ENCODE measurements around the gene GPR39. TPM values are rescaled to one million over a fixed set of nuclear protein-coding genes. Genes with fewer than 3 reads are reported as not detected.
A peak's percentile ranks its signal among the peaks of the same experiment; 100 is the strongest.

Gene GPR39
- total RNA-seq, 1 experiment from 2014 or later, result 4.7 TPM

GRCh38 chr2:132564065-132564464, 147.5 kb downstream of the GPR39 start:
- DNase-seq (ENCODE audit: low spot score), result no peak

DNA sequence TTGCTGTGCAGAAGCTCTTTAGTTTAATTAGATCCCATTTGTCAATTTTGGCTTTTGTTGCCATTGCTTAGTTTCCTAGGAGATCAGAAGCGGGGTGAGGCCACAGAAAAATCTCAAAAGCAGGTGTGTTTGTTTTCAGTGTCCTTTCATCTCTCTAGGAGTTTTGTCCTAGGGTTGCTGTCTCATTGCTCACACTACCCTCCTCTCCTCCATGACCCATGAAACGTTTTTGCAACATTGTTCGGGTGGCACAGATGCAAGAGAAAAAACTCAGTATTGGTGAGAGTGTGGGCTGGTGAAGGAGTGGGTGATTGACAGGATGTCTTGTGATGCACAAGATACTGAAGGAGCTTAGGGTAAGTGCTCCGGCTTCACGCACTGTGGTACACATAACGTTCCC, 149.8 kb downstream of the GPR39 start:
- DNase-seq (ENCODE audit: low spot score), result no peak

DNA sequence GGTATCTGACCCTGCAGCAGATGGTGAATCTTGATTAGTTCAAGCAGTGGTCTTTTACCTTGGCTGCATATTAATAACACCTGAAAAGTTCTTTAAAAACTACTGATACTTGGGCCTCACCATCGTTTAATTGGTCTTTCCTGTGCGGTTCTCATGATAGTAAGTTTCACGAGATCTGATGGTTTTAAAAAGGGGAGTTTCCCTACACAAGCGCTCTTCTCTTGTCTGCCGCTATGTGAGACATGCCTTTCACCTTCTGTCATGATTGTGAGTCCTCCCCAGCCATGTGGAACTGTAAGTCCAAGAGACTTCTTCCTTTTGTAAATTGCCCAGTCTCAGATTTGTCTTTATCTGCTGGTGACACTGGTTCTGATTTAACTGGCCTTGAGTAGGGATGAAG, 151.1 kb downstream of the GPR39 start:
- no peak for DNase-seq (ENCODE audit: low spot score)

DNA sequence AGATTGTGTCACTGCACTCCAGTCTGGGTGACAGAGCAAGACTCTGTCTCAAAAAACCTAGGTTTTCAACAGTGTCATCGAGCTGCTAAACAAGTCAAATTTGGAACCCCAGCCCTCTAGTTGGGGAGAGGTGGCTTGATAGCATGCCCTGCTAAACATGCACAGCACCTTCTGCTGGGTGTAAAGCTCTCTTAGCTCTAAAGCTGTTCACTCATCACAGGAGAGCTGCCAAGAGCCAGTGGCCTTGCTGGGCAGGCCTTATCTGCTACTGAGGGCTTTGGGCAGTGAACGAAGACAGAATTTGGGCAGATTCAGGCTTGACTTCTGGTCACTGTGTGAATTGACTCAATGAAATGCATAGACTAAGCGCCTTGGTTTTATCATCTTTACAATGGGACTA, 152.1 kb downstream of the GPR39 start:
- no peak for DNase-seq (ENCODE audit: low spot score)

DNA sequence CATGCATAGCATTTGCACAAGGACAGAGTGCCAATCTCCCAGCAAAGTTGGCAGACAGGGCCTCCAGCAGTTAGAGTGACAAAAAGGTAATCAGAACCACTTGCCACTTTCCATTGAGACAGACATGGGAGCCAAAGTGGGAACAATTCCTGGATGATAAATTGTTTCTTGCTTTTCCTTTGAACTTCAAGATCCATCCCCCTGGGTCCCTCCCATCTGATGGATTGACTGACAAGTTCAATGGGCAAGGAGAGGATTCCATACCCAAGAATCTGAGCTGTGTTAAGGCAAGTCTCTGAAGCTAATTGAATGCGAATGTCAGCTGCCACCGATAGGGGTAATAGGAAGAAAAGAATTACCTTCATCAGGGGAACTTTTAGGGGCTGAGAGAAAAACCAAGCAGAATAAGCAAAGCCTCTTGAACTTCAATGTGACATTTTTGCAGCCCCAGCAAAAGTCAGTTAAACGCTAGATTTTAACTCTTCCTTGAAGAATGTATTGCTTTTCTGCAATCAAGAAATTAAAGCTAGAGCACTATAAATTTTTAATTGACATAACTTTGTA, 156.9 kb downstream of the GPR39 start:
- DNase-seq (ENCODE audit: low spot score), result no peak

DNA sequence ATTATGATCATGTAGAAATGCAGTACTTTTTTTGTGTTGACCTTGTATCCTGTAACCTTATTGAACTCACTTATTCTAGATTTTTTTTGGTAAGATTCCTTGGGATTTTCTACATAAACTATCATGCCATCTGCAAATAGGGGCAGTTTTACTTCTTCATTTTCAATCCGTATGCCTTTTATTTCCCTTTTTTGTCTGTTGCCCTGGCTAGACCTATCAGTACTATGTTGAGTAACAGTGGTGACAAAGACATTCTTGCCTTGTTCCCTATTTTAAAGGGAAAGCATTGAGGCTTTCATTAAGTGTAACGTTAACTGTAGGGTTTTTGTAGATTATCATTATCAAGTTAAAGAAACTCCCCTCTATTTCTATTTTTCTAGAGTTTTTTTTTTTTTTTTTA, 161.1 kb downstream of the GPR39 start:
- no peak for DNase-seq (ENCODE audit: low spot score)

DNA sequence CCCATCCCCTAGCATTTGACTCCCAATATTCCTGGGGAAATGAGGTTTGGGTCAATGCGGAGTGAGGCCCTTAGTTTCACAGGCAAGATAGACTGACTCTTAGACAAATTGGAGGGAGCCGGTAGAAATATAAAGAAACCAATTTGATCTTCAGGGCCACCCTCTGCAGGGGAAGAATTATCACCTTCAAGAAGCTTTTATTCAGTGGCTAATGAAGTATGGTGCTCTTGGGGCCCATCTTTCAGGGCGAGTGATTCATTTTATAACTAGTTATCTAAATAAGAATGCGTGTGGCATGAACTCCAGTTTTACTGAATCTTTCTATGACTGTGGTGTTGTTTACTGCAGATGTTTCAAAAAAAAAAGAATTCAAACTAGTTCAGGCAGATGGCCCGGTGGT, 165.0 kb downstream of the GPR39 start:
- DNase-seq (ENCODE audit: low spot score), result no peak

DNA sequence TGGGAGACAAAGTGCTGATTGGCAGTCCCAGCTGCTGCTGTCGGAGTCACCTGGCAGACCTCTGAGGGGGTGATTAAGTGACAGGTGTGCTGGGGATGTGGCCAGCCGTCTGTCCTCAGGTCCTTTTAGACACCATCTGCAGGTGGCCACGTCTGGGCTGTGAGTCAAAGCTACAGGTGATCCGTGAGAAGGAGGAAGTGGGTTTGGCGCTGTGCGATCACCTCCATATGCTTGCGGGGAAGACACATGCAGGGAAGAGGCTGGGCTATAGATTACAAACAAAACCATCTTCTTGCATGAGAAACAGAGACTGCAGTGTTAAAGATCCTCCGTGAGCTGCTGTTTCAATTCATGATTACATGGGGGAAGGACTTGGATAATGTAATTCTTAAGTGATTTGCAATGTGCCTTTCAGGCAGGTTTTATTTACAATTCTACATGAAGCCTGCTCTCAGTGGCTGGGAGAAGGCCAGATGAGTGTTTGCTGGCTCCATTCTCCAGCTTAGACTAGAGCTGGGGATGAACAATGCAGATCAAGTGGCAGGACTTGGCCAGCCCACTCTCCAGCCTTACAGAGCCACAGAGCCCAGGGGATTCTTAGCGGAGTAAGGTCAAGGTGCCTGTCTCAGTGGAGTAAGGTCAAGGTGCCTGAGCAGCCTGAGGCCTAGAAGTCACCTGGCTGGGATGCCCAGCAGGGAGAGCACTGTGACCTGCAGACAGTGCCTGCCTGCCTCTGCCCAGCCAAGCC, 165.6 kb downstream of the GPR39 start:
- DNase-seq (ENCODE audit: low spot score), result peak; percentile 22

- no peak for DNase-seq (ENCODE audit: low spot score)
Observed at GRCh38 chr2:132583666-132584360, 167.2 kb downstream of the GPR39 start.

- no peak for DNase-seq (ENCODE audit: low spot score)
Observed at GRCh38 chr2:132584976-132585817, 168.6 kb downstream of the GPR39 start.

DNA sequence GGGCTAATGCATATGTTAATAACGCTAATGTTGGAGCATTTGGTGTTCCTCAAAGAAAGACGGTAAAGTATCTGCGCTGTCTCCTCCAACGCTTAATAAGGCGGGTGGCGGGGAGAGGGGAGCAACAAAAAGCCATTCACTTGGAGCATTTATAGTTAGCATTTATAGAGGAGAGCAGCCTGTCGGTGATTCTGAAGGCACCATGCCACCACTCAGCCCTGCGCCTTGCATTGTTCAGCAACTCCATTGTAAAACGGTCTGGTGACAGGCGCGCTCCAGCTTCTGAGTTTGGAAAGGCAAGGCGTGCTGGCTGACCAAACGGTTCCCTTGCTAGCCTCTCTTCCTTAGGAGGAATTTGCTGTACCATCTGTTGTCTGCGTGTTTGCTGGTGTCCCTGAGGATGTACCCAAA, 169.5 kb downstream of the GPR39 start:
- DNase-seq (ENCODE audit: low spot score), result no peak

GRCh38 chr2:132586835-132587234, 170.2 kb downstream of the GPR39 start:
- no peak for DNase-seq (ENCODE audit: low spot score)

DNA sequence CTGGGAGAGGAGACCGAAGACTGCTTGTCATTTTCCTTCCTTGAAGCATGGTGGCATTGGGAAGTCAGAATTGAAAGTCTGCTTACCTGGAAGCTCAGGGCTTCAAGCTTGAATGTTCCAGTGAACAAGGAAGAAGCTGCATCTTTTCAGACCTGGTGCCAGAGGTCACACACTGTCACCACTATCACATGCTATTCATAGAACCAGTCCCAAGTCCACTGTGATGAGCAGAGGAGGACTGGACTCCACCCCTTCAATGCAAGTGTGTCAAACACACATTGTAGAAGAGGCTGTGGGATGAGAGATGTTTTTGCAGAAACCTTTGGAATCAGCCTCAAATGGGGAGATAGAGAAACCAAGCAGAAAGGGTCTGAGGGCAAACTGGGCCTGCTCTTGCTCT, 172.0 kb downstream of the GPR39 start:
- DNase-seq (ENCODE audit: low spot score), result no peak

DNA sequence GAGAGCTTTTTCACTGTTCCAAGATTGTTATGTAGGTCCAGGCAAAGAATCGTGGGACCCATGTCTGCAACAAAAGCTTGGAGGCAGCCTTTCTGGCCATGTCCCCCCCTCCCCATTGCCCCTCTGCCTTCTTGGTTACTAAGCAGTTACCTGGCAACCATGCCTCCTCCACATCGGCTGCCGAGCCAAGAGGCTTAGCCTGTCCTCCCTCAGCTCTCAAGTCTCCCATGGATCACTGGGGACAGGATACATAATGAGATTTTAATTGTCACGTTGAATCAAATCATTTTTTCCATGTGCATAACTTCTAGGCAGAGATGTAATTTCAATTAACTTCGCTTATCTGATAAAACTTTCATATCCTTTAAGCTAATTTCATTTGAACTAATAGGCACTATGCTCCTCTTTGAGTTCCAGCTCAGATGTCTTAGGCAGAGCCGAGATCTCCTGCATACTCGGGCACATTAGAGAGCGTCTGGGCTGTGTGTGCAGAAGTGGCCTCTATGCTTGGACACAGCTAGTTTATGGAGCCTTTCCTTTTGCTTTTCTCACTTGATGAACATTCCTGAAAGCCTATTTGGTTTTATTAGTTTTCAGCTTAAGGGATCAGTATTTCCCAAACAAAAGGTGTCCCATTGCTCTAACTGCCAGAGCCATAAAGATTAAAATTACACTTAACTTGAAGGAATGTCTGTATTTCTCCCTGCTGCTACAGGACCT, 172.7 kb downstream of the GPR39 start:
- no peak for DNase-seq (ENCODE audit: low spot score)

GRCh38 chr2:132589966-132590365, 173.4 kb downstream of the GPR39 start:
- no peak for DNase-seq (ENCODE audit: low spot score)

- DNase-seq (ENCODE audit: low spot score), result peak; percentile 53
Observed at GRCh38 chr2:132593171-132593570, 176.6 kb downstream of the GPR39 start.

DNA sequence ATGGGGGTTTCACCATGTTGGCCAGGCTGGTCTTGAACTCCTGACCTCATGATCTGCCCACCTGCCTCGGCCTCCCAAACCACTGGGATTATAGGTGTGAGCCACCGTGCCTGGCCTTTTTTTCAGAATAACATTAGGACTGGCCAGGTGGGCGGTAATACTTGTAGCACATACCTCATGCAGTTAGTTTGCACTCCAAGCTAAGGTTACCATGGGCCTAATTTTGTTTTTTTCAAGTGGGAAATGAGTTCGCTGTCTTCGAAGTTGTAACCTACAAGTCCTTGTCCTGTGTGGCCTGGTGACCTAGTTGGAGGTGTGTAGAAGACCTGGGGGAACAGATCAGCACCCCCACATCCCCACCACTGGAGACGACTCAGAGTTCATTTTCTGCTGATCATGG, 178.6 kb downstream of the GPR39 start:
- DNase-seq (ENCODE audit: low spot score), result no peak

DNA sequence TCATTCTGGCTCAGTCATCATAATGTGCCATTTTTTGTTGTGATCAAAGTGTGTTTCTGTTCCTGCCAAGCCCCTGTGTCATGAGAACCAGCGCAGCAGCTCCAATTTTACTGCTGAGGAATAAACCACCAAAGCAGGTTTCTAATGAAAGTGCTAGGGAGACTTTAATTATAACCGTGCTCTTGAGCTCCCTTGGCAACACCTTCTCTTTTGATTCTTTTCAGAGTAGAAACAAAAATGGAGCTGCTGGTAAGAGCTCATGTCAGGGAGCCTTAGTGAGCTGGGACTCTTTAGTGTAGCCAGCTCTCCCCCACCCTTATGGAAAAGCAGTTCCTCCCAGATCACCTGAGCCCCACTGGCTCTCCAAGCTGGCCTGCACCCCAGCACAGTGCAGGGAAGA, 179.1 kb downstream of the GPR39 start:
- DNase-seq (ENCODE audit: low spot score), result no peak

DNA sequence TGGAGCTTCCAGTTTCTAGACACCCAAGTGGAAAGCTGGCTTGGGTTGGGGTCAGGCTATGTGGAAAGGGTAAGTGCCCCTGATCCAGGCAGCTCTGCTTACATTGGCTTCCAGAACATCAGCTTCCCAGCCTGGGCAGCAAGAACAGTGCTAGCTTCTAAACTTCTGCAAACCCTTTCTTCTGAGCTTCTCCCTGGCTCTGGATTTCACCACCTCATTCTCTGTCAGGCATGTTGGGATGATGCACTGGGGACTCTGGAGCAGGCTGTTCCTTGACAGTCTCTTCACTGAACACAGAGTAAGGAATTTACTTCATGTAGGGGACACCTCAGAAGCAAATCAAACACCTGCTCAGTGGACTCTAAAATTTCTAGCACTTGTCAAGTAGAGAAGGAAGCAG, 180.6 kb downstream of the GPR39 start:
- no peak for DNase-seq (ENCODE audit: low spot score)

DNA sequence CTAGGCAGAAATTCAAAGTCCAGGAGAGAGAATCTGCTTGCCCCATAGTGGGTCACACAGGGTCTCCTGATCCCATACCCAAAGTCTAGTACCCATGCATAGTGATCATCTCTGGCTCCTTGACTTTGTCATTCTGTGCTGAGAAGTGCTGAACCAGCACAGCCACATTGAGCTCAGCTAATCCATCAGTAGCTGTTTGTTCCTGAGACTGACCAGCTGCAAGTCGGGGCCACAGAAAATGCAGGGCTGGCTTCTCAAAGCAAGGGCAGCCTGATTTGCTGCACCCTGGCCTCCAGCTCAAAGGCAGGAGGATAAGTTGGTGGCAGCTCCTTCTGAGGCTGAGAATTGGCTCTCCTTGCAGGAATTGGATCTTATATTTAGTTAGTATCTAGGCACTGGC, 181.2 kb downstream of the GPR39 start:
- DNase-seq (ENCODE audit: low spot score), result no peak

DNA sequence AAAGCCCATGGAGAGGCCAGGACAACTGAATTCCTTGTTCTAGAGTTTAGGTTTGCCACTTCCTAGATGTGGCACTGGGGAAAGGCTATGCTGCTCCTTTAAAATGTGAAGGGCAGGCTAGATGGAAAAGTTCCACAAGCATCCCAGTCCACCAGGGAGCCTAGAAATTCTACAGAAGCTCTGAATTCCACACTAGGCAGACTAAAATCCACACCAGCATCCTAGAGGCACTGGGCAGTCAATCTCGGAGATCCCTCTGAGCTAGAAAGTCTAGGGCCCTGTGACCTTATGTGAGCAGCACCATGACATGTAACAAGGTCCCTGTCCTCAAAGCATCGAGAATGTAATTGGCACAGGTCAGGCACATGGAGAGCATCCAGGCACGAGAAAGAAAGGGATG, 181.9 kb downstream of the GPR39 start:
- no peak for DNase-seq (ENCODE audit: low spot score)

DNA sequence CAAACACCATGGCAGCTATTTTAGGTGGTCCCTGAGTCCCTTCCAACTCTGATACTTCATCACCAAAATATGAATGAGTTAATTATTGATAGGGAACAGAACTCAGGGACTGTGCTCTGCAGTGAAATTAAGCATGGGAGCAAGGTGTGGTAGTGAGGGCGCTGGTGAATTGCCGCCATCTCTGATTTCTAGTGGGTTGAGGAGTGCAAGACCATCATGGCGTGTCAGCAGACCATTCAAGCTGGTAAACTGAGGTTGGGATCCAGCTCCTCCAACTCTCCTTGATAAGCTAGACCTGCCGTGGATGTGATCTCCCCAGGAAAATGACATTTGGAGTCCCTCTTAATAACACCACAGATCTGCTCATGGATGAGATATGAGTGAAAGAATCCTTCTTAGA, 183.0 kb downstream of the GPR39 start:
- no peak for DNase-seq (ENCODE audit: low spot score)

Data from A172 (cell line).